Hepatocyte (in vitro differentiated cells): ENCODE measurements around the gene DEDD2.

Experiments used
- EZH2 ChIP-seq: fragments of 200-600 bp; sonication (generic); IDR thresholded peaks from 2 replicates; pipeline ENCODE4 v1.6.1; 2016; ENCODE audit warnings: antibody characterized with exemption, mild to moderate bottlenecking, borderline replicate concordance
- EZH2phosphoT487 ChIP-seq: fragments of 200-600 bp; sonication (generic); IDR thresholded peaks from one replicate; pipeline ENCODE4 v1.6.1; 2018; ENCODE audit warnings: antibody characterized with exemption, mild to moderate bottlenecking, low read depth, moderate library complexity; ENCODE audit not compliant: unreplicated experiment, severe bottlenecking
- TF ChIP-seq, protein P1 (sequence below): fragments of 200-600 bp; sonication (generic); IDR thresholded peaks from 2 replicates; pipeline ENCODE4 v1.5.1; 2016; ENCODE audit warnings: antibody characterized with exemption, mild to moderate bottlenecking; ENCODE audit not compliant: poor library complexity

GRCh38 chr19:42249149-42249750, 31.8 kb upstream of the DEDD2 start:
- TF ChIP-seq, protein P1, sequence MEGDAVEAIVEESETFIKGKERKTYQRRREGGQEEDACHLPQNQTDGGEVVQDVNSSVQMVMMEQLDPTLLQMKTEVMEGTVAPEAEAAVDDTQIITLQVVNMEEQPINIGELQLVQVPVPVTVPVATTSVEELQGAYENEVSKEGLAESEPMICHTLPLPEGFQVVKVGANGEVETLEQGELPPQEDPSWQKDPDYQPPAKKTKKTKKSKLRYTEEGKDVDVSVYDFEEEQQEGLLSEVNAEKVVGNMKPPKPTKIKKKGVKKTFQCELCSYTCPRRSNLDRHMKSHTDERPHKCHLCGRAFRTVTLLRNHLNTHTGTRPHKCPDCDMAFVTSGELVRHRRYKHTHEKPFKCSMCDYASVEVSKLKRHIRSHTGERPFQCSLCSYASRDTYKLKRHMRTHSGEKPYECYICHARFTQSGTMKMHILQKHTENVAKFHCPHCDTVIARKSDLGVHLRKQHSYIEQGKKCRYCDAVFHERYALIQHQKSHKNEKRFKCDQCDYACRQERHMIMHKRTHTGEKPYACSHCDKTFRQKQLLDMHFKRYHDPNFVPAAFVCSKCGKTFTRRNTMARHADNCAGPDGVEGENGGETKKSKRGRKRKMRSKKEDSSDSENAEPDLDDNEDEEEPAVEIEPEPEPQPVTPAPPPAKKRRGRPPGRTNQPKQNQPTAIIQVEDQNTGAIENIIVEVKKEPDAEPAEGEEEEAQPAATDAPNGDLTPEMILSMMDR: no peak
- TF ChIP-seq EZH2phosphoT487 (no peak), EZH2 (no peak)
